HG03521 (cell line): Measurements from ENCODE around the gene AKR1C1.
"Not testable (repeated sequence)": the region's sequence is repeated elsewhere in the genome, so short reads cannot be mapped to it uniquely, and the experiment has no call there.

Experiments used
- ATAC-seq: cut with Tn5 transposase; IDR thresholded peaks from one replicate; pipeline ENCODE4 v1.9.1; 2021; ENCODE audit warnings: mild to moderate bottlenecking, moderate library complexity; ENCODE audit not compliant: unreplicated experiment

AKR1C1 gene

DNA sequence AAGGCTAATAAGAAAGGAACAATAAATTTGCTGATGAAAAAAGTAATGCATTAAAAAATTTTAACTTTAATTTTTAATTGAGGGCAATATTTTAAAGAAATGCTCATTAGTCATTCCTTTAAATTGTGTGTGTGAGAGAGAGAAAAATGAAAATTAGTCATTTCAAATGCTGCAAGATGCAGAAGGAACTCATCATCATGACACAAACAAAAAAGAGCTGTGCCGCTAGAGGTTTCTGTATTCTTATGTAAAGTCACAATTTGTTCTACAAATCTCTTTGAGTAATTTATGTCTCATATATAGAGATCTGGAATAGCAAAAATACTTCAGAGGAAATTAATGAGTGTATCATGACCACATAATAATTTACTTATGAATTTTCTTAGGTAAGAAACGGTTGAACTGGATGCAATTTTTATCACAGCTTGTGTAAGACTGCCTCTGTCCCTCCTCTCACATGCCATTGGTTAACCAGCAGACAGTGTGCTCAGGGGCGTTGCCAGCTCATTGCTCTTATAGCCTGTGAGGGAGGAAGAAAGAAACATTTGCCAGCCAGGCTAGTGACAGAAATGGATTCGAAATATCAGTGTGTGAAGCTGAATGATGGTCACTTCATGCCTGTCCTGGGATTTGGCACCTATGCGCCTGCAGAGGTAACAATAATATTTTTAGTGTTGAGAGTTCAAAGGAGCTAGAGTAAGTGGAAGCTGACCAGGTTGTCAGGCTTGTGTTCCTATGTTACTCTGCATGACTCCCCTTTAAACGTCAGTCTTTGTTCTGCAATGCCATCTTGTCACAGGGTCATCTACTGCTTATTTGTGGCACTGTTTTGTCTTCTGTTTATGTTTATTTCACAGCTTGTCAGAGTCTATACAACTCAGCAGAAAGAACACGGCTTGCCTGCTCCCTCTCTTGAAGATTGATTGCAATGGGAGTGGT, at the start of gene AKR1C1:
AKR1C1 (plus strand) TSS at position 540 of the 939 bp plus-strand sequence; CDS start at position 570, 30 bp downstream.
- ATAC-seq, result not testable (repeated sequence)

- ATAC-seq, result no peak
Observed at GRCh38 chr10:4914213-4914850, 48.9 kb upstream of the AKR1C1 start.

GRCh38 chr10:4916086-4916716, 47.0 kb upstream of the AKR1C1 start:
- no peak for ATAC-seq

DNA sequence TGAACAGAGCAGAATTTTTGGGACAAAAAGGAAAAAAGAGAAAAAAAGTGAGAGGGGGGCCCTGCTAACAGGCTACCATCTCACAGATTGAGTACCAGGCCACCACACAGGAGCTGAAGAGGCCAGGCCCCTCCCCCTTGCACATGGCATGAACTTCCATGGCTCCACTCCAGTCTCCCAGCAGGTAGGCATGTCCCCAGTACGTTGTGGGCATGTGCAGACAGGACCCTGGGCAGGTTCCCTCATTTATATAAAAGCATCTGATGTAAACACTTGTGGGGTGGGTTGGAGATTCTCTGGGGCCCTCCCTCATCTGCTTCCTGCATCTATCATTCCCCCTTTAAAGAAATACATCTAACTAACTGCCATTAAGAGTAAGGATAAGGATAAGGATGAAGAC, 45.0 kb upstream of the AKR1C1 start:
- ATAC-seq, result no peak

DNA sequence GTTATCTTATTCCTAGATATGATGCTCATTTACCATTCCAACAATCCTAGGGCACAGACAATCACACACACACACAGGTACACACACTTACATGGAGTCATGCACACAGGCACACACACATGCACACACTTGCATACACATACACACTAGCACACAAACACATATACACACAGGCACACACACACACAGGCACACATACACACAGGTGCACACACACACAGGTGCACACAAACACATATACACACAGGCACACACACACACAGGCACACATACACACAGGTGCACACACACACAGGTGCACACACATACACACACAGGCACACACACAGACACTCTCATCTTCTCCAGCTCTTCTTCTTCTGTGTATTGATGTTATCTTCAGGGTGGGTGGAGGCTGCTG, 38.7 kb upstream of the AKR1C1 start:
- not testable (repeated sequence) for ATAC-seq

DNA sequence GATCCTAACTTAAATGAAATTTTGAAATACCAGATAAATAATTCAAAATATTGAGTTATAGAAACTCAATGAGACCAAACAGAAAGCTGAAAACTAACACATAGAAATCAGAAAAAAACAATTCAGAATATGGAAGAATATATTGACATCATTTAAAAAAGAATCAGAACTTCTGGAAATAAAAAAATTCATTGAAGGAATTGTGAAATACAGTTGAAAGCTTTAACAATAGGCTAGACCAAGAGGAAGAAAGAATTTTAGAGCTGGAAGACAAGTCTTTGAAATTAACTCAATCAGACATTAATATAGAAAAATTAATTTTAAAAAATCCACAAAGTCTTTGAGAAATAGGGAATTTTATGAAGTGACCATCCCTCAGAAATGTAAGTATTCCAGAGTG, 36.8 kb upstream of the AKR1C1 start:
- no peak for ATAC-seq

GRCh38 chr10:4931587-4931986, 31.6 kb upstream of the AKR1C1 start:
- ATAC-seq, result no peak

GRCh38 chr10:4934391-4934987, 28.7 kb upstream of the AKR1C1 start:
- no peak for ATAC-seq

- no peak for ATAC-seq
Observed at GRCh38 chr10:4937346-4937745, 25.9 kb upstream of the AKR1C1 start.

- no peak for ATAC-seq
Observed at GRCh38 chr10:4939224-4940072, 23.8 kb upstream of the AKR1C1 start.

DNA sequence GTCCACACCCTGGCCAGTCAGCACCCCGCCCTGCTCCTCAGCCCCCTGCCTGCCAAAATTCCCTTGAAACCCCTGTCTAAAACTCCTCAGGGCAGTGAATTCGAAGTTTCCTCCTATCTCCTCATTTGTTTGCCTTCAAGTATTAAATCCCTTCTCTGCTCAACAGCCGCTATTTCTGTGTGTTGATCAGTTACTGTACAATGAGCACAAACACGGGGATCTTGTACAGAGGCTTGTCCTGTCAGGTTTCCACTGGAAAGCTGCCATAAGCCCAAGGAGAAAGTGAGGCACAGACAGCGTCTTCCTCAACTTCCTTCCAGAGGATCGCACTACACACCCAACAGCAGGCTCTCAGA, 23.2 kb upstream of the AKR1C1 start:
- ATAC-seq, result not testable (repeated sequence)

DNA sequence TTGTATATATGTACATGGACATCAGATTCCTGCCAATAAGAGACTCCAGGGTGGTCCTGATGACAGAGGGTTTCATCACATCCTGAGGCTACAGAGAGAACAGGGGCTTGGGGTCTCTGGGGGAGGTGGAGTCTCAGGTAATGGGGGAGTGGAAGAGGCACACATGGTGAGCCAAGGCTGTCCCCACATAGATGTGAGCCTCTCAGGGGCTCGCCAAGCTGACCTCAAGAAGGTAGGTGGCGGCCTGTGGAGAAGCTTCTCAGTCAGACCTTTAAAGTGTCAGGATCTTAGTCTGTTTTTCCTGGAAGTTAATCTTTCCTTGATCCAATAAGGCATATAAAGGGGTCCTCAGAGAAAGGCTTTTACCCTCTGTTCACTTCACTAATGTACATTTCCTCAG, 22.3 kb upstream of the AKR1C1 start:
- ATAC-seq, result not testable (repeated sequence)

GRCh38 chr10:4941540-4942330, 21.5 kb upstream of the AKR1C1 start:
- ATAC-seq, result no peak

DNA sequence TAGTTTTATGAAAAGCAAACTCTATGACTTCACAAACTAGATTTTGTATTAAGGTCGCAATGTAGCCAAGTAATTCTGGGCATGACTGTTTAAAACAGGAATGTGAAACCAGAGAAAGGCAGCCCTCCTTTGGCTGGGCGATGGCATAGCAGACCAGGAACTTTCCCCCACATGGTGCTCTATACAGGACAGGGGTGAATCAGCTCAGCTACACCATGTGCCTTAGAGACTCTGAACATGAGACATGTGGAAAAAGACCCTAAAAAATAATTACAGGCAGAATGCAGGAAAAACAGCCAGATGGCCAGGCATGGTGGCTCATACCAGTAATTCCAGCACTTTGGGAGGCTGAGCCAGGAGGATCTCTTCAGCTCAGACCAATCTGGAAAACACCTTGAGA, 20.3 kb upstream of the AKR1C1 start:
- not testable (repeated sequence) for ATAC-seq

DNA sequence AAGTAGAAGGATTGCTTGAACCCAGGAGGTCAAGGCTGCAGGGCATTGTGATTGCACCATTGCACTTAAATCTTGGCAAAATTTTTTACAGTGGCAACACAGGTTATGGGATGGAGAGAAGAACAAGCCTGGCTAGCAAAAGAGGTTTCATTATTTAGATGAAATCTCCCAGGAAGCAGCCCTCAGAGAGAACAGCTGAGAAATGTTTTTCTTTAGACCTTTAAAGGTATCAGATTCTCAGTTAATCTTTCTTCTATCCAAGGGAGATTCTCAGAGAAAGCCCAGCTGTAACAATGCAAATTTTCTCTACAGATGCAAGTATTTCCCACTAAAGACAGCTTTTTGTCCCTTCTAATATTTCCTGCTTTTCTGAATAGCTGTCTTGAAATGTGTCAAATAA, 19.8 kb upstream of the AKR1C1 start:
- ATAC-seq, result not testable (repeated sequence)

DNA sequence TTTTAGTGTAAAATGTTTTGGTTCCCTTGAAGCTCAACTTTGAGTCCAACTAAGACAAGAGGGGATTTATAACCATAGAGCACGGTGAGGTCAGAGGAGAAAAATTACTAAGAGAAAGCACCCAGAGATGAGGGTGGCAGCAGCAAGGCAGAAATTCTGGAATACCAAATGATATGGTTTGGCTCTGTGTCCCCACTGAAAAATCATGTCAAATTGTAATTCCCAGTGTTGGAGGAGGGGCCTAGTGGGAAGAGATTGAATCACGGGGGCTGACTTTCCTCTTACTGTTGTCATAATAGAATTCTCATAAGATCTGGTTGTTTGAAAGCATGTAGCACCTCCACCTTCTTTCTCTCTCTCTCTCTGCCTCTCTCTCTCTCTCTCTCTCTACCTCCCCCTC, 19.4 kb upstream of the AKR1C1 start:
- ATAC-seq, result no peak

DNA sequence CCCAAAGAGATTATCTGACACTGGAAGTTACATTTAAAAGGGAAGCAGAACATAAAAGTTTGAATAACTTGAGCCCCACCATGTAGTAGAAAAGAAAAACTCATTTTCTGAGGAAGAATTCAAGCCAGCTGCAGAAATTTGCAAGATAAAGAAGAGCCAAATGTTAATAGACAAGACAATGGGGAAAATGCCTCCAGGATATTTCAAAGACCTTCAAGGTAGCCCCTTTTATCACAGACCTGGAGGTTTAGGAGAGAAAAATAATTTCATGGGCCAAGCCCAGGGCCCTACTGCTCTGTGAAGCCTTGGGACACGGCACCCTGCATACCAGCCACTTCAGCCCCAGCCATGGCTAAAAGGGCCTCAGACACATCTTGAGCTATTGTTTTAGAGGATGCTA, 18.4 kb upstream of the AKR1C1 start:
- ATAC-seq, result no peak

- ATAC-seq, result no peak
Observed at GRCh38 chr10:4945766-4946717, 17.2 kb upstream of the AKR1C1 start.
